T-helper 1 cell treated with Interleukin-12 subunit alpha and Interleukin-12 subunit beta and Interleukin-4 antibody, amounts not matched to agents 30 μg/mL and 1 μg/mL, for 36 hours (primary cell): ENCODE data around the gene PKN3.

ENCODE experiments used
- H3K27ac Mint-ChIP-seq: one replicate; pipeline ENCODE4 v1.8.0; 2021; ENCODE audit warnings: mild to moderate bottlenecking, mixed read lengths
- H3K27me3 Mint-ChIP-seq: one replicate; pipeline ENCODE4 v1.8.0; 2021; ENCODE audit warnings: low read depth, mixed read lengths
- H3K36me3 Mint-ChIP-seq: one replicate; pipeline ENCODE4 v1.8.0; 2021; ENCODE audit warnings: low read depth, mixed read lengths
- H3K4me1 Mint-ChIP-seq: one replicate; pipeline ENCODE4 v1.8.0; 2021; ENCODE audit warnings: low read depth, mixed read lengths
- H3K4me3 Mint-ChIP-seq: one replicate; pipeline ENCODE4 v1.8.0; 2021; ENCODE audit warnings: mild to moderate bottlenecking, moderate library complexity, mixed read lengths
- H3K9me3 Mint-ChIP-seq: one replicate; pipeline ENCODE4 v1.8.0; 2021; ENCODE audit warnings: mixed read lengths

PKN3 gene

GRCh38 chr9:128718475-128718874 lies 16.2 kb downstream of the PKN3 start:
- Mint-ChIP-seq H3K4me3 (no peak overlapping the region), H3K9me3 (no peaks in the 10 kb centered on the region), H3K4me1 (peaks cover 11% of the 10 kb centered on the region)

GRCh38 chr9:128719919-128720605 lies 17.8 kb downstream of the PKN3 start:
- Mint-ChIP-seq H3K27ac (no peak overlapping the region), H3K36me3 (peaks cover 6% of the 10 kb centered on the region), H3K4me1 (peaks cover 16% of the 10 kb centered on the region), H3K4me3 (no peak overlapping the region), H3K9me3 (no peaks in the 10 kb centered on the region), H3K27me3 (no peaks in the 10 kb centered on the region)

More at GRCh38 chr9:128718475-128718874, 16.2 kb downstream of the PKN3 start:
- Mint-ChIP-seq H3K27me3 (no peaks in the 10 kb centered on the region), H3K27ac (no peak overlapping the region), H3K36me3 (peaks cover 5% of the 10 kb centered on the region)

- Mint-ChIP-seq H3K36me3 (peaks cover 6% of the 10 kb centered on the region), H3K4me3 (no peak overlapping the region), H3K27me3 (no peaks in the 10 kb centered on the region), H3K27ac (no peak overlapping the region), H3K9me3 (no peaks in the 10 kb centered on the region), H3K4me1 (peaks cover 20% of the 10 kb centered on the region)
Measured at GRCh38 chr9:128720841-128721486, 18.7 kb downstream of the PKN3 start.

GRCh38 chr9:128721487-128722010 lies 19.2 kb downstream of the PKN3 start:
- peaks cover 21% of the 10 kb centered on the region for H3K4me1 Mint-ChIP-seq
- H3K4me3 Mint-ChIP-seq, result peak overlapping the region; percentile 99
- no peaks in the 10 kb centered on the region for H3K9me3 Mint-ChIP-seq
- H3K36me3 Mint-ChIP-seq, result peaks cover 6% of the 10 kb centered on the region
- H3K27ac Mint-ChIP-seq, result no peak overlapping the region
- H3K27me3 Mint-ChIP-seq, result no peaks in the 10 kb centered on the region

- Mint-ChIP-seq H3K4me3 (peak overlapping the region; percentile 99), H3K36me3 (peaks cover 6% of the 10 kb centered on the region), H3K27ac (peak overlapping the region; percentile 94), H3K9me3 (no peaks in the 10 kb centered on the region), H3K27me3 (no peaks in the 10 kb centered on the region), H3K4me1 (peaks cover 23% of the 10 kb centered on the region)
Measured at GRCh38 chr9:128722380-128723351, 20.4 kb downstream of the PKN3 start.

GRCh38 chr9:128723352-128723865 lies 21.1 kb downstream of the PKN3 start:
- no peaks in the 10 kb centered on the region for H3K27me3 Mint-ChIP-seq
- no peaks in the 10 kb centered on the region for H3K9me3 Mint-ChIP-seq
- H3K4me3 Mint-ChIP-seq, result peak overlapping the region; percentile 99
- peak overlapping the region; percentile 94 for H3K27ac Mint-ChIP-seq
- H3K4me1 Mint-ChIP-seq, result peaks cover 25% of the 10 kb centered on the region
- H3K36me3 Mint-ChIP-seq, result peaks cover 6% of the 10 kb centered on the region

GRCh38 chr9:128723866-128724743 lies 21.8 kb downstream of the PKN3 start, which contains the start of gene ZDHHC12:
ZDHHC12 (minus strand) TSS chr9:128724127; CDS start chr9:128724093, 34 bp downstream.
- Mint-ChIP-seq H3K27ac (peak within 1 kb of the TSS; percentile 94), H3K4me3 (peak within 1 kb of the TSS; percentile 99), H3K27me3 (no peaks in the 10 kb centered on the region), H3K9me3 (no peaks in the 10 kb centered on the region), H3K36me3 (peaks cover 6% of the 10 kb centered on the region), H3K4me1 (peaks cover 25% of the 10 kb centered on the region)

GRCh38 chr9:128724744-128725211 lies 22.5 kb downstream of the PKN3 start:
- H3K4me3 Mint-ChIP-seq, result peak overlapping the region; percentile 99
- H3K4me1 Mint-ChIP-seq, result peaks cover 25% of the 10 kb centered on the region
- H3K9me3 Mint-ChIP-seq, result no peaks in the 10 kb centered on the region
- peak overlapping the region; percentile 90 for H3K27ac Mint-ChIP-seq
- no peaks in the 10 kb centered on the region for H3K27me3 Mint-ChIP-seq
- H3K36me3 Mint-ChIP-seq, result peaks cover 6% of the 10 kb centered on the region

GRCh38 chr9:128727640-128728248 lies 25.4 kb downstream of the PKN3 start:
- Mint-ChIP-seq H3K27ac (no peak overlapping the region), H3K36me3 (peaks cover 2% of the 10 kb centered on the region), H3K27me3 (no peaks in the 10 kb centered on the region), H3K4me1 (peaks cover 19% of the 10 kb centered on the region), H3K4me3 (no peak overlapping the region), H3K9me3 (no peaks in the 10 kb centered on the region)

- H3K27ac Mint-ChIP-seq, result no peak overlapping the region
- peaks cover 4% of the 10 kb centered on the region for H3K36me3 Mint-ChIP-seq
- H3K4me1 Mint-ChIP-seq, result peaks cover 14% of the 10 kb centered on the region
- no peaks in the 10 kb centered on the region for H3K27me3 Mint-ChIP-seq
- no peak overlapping the region for H3K4me3 Mint-ChIP-seq
- no peaks in the 10 kb centered on the region for H3K9me3 Mint-ChIP-seq
Measured at GRCh38 chr9:128728298-128728697, 26.0 kb downstream of the PKN3 start.

GRCh38 chr9:128729302-128729701 lies 27.0 kb downstream of the PKN3 start:
- no peak overlapping the region for H3K4me3 Mint-ChIP-seq
- H3K36me3 Mint-ChIP-seq, result peaks cover 4% of the 10 kb centered on the region
- no peaks in the 10 kb centered on the region for H3K27me3 Mint-ChIP-seq
- peaks cover 14% of the 10 kb centered on the region for H3K4me1 Mint-ChIP-seq
- no peak overlapping the region for H3K27ac Mint-ChIP-seq
- H3K9me3 Mint-ChIP-seq, result no peaks in the 10 kb centered on the region

- peaks cover 11% of the 10 kb centered on the region for H3K4me1 Mint-ChIP-seq
- no peak overlapping the region for H3K4me3 Mint-ChIP-seq
- H3K36me3 Mint-ChIP-seq, result peaks cover 4% of the 10 kb centered on the region
- no peaks in the 10 kb centered on the region for H3K9me3 Mint-ChIP-seq
- H3K27me3 Mint-ChIP-seq, result no peaks in the 10 kb centered on the region
- H3K27ac Mint-ChIP-seq, result no peak overlapping the region
Measured at GRCh38 chr9:128729766-128730517, 27.6 kb downstream of the PKN3 start.
